NCI-H1930 (cell line): ENCODE results near the gene KIF3A.

Experiments used
- DNase-seq, 2 experiments: peaks; one replicate each; lab custom pipeline; 2025; lab: John Stamatoyannopoulos, UW

The KIF3A gene

DNA sequence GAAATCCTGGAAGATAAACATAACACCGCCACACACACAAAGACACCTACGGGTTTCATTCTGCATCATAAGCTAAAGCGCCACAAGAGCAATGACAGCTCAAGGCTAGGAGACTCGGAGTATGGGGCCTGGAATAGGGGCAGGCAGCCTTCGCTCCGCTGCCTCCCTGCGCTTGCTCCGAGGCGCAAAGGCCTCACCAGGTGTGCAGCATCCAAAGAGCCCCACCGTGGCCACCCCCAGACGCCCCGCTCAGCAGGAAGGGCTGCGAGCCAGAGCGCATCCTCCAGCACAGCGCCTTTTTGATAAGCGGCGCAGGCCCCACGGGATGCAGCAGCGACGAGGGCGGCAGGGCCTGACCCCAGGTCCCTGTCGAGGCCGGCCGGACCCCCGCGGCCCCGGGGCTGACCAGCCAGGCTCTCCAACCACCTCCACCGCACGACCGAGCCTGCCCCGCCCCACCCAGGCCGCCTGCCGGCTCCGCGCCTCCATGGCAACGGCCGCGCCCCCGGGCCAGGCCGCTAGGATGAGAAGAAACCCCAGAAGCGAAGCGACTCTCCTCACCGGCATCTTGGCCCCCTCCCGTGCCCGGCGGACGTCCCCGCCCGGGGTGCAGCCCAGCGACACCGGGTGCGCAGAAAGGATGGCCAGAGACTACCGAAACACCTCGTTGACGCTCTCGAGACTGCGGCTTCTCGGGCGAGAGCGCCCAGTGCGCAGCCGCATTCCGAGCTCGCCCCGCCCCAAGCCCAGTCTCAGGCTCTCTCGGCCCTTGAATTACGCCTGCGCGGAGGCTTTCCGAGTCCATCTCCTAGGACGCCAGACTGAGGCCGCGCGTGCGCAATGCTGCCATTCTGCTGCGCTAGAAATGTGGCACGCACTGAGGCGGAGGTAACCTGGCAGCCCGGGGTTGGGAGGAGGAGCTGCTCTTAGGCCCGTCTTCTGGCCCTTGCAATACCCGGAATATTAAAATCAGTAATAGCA lies at the start of gene KIF3A:
TSS of gene KIF3A (minus strand) at position 694 of the 981 bp plus-strand sequence. CDS start at position 567, 127 bp downstream.
- peak; percentile 89 to 90 for DNase-seq

DNA sequence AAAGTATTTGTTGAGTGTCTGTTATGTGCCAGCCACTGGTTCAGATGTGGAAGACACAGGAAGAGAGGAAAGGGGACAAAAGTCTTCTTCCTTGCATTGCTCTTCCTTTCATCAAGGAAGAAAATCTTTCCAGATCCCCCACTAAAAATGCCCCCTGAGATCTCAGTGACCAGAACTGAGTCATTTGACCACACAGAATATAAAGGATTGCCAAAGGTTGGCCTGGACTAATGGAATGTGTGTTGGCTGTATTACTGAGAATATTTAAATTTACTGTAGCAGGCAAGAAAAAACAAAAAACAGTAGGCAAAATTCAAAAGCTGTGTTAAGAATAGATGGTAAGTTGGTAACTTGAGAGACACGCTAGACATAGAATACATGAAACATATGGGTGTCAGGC lies 49.7 kb upstream of the KIF3A start:
- DNase-seq = no peak

- DNase-seq = no peak
Observed at GRCh38 chr5:132785864-132786263, 48.5 kb upstream of the KIF3A start.

GRCh38 chr5:132785365-132785764 lies 48.0 kb upstream of the KIF3A start:
- DNase-seq = no peak

DNA sequence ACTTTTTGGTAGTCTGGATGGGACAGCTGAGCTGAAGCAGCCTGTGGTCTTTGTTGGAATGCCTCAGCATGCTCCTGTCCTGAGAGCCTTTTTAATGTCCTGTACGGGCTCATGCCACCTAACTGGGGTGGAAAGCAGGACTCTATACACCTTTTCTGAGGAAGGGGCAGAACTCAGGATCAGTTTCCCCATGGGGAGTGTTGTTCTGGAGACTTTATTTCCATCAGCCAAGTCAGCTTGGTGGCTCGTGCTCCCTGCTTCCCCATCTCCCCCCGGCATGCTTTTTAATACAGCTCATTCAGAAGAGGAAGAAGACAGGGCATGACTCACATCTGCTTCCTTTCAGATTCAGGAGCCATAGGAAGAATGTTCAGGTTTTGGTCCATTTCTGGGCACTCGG lies 44.8 kb upstream of the KIF3A start:
- no peak for DNase-seq

GRCh38 chr5:132781029-132781428 lies 43.7 kb upstream of the KIF3A start:
- DNase-seq = no peak

- no peak for DNase-seq
Observed at GRCh38 chr5:132780577-132780976, 43.2 kb upstream of the KIF3A start.

DNA sequence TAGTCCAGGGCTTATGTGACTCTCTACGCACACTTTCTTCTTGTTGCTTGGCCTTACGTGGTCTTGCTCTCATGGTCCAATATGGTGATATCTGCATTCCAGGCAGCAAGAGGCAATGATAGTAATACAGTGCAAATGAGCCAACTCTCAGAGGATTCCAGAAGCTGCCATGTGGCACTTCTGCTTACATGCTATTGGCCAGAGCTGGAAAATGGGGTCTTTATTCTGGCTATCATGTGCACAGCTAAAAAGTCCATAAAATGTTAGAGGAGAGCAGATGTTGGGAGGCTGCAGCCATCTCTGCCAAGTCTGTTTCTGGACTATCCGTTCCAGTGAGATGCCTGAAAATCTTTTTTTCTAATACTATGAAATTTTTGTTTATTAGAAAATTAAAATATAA lies 42.6 kb upstream of the KIF3A start:
- DNase-seq = no peak

GRCh38 chr5:132778856-132779255 lies 41.5 kb upstream of the KIF3A start:
- DNase-seq = no peak

GRCh38 chr5:132778129-132778528 lies 40.8 kb upstream of the KIF3A start:
- no peak for DNase-seq

DNA sequence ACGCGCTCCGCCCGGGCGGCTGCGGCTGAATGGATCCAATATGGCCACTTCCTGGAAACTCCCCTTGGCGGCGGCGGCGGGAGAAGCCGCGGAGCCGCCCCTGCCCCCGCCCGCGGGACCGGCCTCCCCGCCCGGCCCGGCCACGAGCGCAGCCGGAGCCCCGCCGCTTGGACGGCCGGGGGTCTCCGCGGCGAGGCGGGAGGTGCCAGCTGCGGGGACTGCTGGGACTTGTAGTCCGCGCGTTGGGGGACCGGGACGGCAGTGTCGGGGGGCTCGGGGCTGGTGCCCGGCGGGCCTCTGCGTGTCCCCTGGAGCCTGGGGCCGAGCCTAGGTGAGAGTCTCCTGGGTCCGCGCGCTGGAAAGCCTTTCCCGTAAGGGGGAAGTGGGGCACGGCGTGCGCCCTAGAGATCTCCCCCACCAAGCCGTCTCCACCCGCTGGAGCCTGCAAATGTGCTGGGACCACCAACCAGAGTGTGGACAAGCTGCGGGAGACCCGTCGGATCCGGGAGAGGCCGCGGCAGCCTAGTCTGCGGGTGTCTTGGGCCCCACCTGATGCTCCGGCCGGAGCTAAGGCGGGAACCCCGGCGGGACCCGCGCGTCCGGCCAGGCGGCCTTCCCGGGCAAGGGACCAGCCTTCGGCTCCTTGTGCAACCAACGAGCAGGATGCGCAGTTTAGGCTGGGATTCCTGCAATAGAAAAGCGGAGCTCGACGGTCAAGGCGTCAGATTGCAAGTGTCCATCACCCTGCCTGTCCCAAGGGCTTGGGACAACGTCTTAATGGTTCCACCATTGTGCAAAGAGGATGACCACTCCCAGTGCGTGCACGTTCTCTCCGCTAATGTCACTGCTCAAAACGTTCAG lies 40.1 kb upstream of the KIF3A start, which contains the start of gene SEPTIN8:
TSS of gene SEPTIN8 (minus strand) at position 31 of the 861 bp plus-strand sequence. CDS start 102 bp downstream, outside the sequence.
- peak in 1 of 2 experiments; percentile 36 for DNase-seq

DNA sequence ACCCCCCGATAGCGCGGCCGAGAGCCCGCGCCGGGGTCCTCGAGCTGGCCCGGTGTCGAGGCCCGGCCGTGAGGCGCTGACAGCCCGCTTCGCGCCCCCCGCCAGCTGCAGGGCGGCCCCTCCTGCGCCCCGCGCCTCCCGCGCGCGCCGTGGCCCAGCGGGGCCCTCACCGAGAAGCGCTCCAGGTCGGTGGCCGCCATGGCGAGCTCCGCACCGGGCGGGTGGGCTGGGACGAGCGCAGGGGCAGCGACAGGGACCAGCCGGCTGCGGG lies 39.5 kb upstream of the KIF3A start:
- no peak for DNase-seq

DNA sequence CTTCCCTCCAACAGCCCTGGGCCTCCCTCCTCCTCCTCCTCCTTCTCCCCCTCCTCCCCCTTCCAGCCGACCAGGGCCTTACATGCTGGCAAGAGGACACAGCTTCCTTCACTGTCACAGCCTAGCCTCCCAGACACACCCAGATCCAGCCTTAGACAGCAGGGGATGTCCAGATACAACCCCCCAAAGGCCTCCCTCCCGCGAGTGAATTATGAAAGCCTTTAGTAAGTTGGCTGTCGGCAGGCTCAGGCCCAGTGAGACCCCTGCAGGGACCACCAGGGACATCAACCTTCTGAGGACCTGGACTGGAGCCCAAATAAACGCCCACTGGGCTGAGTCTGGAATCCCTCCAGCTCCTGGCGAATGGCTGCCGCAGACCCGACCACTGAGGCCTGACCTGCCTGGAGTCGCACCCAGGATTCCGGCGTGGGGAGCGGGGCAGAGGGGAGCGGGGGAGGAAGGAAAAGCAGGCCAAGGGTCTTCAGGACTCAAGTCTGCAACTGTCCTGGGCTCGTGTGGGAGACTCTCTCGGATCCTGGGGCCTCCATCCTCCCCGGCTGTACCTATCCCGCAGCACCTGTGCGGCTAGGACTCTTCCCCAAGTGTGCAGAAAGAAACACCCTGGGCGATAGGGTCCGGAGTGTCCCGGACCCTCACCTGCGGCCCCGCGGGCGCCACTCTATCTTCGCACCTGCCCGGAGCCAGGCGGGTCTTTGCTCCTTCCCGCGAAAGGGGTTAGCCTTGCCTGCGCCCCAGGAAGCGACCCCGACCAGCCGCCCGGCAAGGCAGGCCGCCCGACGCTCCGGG lies 39.0 kb upstream of the KIF3A start:
- no peak for DNase-seq

DNA sequence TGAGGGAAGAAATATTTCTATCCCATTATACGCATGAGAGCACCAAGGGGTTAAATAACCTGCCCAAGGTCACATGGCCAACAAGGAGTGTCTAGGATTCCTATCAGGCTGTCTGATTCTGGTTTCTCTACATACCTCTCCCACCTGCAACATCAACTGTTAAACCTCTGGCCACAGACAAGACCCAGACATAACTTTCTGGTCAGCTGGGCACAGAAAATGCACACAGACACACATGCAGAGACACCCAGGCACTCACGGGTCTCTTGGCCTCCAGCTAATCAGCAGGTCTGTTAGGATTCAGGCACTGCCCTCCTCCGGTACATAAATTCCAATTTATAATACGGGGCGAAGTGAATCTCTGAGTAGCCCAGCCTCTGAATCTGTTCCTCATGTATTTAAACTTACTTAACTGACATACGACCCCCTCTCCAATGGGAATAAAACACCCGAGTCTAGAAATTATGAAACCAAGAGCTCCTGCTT lies 38.2 kb upstream of the KIF3A start:
- no peak for DNase-seq

GRCh38 chr5:132774896-132775295 lies 37.5 kb upstream of the KIF3A start:
- DNase-seq = no peak

- DNase-seq = no peak
Observed at GRCh38 chr5:132774406-132774805, 37.1 kb upstream of the KIF3A start.

DNA sequence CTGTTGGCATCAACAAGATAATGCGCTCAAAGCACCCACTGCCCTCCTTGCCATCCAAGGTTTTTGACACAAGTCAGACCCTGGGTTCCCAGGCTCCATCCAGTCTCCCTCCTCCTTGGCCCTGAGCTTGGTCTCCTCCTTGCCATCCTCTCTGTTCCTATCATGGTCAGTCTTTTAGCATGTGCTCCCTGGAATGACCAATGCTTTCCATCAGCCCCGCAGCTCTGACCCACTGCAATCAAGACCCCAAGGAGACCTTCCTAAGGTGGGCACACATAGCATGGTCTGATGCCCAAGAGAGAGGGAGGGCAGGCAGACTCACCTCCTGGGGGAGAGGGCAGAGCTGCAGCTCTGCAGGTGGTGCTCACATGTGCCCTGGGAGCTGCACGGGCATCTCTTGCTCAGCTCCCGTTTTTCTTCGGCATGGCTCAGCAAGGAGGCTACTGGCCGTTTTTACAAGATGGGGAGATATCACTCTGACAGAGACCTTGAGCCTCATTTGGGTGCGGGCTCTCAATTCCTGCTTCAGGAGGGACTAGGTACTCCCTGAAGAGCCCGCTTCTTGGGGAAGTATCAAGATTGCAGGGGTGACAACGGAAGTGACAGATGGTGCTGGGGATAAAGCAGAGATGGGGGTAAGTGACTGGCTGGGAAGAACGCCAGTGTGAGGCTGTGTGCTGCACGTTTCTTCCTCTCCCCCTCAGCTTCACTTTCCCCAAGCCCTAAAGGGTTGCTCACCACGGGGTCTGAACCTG lies 36.4 kb upstream of the KIF3A start:
- DNase-seq = no peak

DNA sequence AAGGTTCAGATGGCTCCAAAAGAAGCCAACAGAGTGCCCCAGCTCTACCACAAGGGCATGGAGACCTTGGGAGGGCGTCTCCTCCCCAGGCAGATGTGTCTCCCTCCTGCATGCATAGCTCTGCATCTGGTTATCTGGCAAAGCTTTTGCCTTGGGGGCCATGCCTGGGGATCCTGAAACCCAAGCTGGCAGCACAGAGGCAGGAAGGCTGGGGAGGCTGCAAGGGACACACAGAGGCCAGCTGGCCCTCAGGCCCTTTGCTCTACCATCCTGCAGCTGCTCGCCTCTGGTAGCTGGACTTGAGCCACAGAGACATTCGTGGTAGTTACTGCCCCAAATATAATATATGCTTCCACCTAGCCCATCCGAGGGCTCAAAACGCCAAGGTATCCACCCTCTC lies 35.8 kb upstream of the KIF3A start:
- DNase-seq = no peak

- DNase-seq = no peak
Observed at GRCh38 chr5:132772291-132773070, 35.1 kb upstream of the KIF3A start.

DNA sequence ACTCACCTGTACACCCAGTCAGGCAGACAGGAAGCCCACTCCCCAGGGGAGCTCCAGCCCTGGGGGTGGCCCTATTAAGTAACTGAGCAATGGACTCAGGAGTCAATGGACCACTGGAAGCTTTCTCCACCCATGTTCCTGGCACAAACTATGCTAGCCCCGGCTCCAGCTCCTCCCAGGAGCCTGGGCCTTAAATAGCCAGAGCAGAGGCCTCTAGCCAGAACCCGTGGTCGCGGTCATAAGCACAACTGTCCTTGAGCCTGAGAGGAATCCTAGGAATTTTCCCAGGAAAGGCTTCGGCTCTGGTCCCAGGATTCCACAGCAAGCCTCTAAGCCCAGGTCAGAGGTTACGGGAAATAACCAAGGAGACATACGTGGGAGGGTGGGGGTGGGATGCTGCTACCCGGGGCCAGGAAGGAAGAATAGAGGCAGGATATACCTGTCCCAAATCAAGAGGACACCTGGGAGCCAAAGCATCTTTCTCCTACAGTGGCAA lies 34.2 kb upstream of the KIF3A start:
- DNase-seq = no peak
